Body of pancreas (tissue), 4 donors: ENCODE measurements around the gene WRNIP1.

Experiments
- POLR2A ChIP-seq, 3 donors: fragments of 450-650 bp; IDR thresholded peaks; one replicate each; pipeline ENCODE4 v1.6.1; 2016; ENCODE audit warnings: antibody characterized with exemption in 3 of 3, mild to moderate bottlenecking in 2 of 3
- TF ChIP-seq, protein P1 (sequence below), 7 experiments: fragments of 450-650 bp in 4 of 7; fragments of 200-600 bp in 3 of 7; sonication (generic) in 3 of 7; IDR thresholded peaks; one replicate each; pipeline ENCODE4 v1.5.1; 2016 to 2019; ENCODE audit warnings: antibody characterized with exemption in 7 of 7

DNA sequence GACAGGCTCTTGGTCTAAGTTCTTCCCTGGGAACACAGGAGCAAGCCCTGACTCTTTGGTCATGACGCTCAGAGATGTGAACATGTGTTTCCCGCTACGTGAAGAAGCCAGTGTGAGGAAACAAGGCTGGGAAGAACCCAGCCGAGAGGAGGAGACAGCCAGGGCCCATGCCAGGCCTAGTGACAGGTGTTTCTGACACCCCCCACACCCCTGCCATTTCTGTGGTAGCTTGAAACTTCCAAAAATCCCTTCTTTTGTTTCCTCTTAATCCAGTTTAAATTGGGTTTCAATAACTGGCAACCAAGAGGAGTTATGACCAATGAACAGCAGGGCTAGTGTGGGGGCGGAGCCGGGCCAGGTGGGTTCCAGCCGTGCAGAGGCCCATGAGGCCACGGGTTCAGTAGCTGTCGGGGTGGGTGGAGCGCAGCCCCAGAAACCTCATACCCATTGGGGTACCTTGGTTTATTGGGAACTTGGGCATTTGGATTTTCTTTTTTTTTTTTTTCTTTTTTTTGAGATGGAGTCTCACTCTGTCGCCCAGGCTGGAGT lies 33.5 kb downstream of the WRNIP1 start:
- no peak for TF ChIP-seq POLR2A (IDR thresholded peaks at IDR 0.05)
- TF ChIP-seq, protein P1, sequence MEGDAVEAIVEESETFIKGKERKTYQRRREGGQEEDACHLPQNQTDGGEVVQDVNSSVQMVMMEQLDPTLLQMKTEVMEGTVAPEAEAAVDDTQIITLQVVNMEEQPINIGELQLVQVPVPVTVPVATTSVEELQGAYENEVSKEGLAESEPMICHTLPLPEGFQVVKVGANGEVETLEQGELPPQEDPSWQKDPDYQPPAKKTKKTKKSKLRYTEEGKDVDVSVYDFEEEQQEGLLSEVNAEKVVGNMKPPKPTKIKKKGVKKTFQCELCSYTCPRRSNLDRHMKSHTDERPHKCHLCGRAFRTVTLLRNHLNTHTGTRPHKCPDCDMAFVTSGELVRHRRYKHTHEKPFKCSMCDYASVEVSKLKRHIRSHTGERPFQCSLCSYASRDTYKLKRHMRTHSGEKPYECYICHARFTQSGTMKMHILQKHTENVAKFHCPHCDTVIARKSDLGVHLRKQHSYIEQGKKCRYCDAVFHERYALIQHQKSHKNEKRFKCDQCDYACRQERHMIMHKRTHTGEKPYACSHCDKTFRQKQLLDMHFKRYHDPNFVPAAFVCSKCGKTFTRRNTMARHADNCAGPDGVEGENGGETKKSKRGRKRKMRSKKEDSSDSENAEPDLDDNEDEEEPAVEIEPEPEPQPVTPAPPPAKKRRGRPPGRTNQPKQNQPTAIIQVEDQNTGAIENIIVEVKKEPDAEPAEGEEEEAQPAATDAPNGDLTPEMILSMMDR (IDR thresholded peaks at IDR 0.05) = no peak
